ENCODE data around the gene IRF3. TPM values are rescaled to one million over a fixed set of nuclear protein-coding genes. Genes with fewer than 3 reads are reported as not detected.

IRF3 gene
- total and polyA plus RNA-seq, 2 donors (not counting 1 experiment from before 2014, with no cell fraction given) = 22.0 to 55.2 TPM

- Histone ChIP-seq H4K20me1 (ENCODE audit: control insufficient read depth, extremely low read depth, insufficient read depth, low read length) (no peaks in the 10 kb centered on the region), H3K4me2 (ENCODE audit: extremely low read depth, insufficient read depth, low read length) (peak overlapping the region; percentile 100), H3K27ac (ENCODE audit: insufficient read depth, low read length) (peak overlapping the region; percentile 61), H3K4me1 (ENCODE audit: control insufficient read depth, extremely low read depth, insufficient read depth, low read length) (peaks cover 5% of the 10 kb centered on the region), H3K4me3 (replicated peaks in 1 of 4; ENCODE audit: control extremely low read depth in 1 of 4, insufficient read depth in 1 of 4, low read depth in 3 of 4, low read length in 4 of 4) (peak overlapping the region; percentile 43 to 69 (median 64)), H2AFZ (ENCODE audit: low read length) (peak overlapping the region; percentile 61), H3K9ac (ENCODE audit: insufficient read depth, low read length) (no peak overlapping the region), H3K9me3 (ENCODE audit: control insufficient read depth, insufficient read depth, low read depth, low read length) (no peaks in the 10 kb centered on the region), H3K36me3 (ENCODE audit: control insufficient read depth, insufficient read depth, low read length) (peaks cover 11% of the 10 kb centered on the region), H3K27me3 (ENCODE audit: control insufficient read depth, insufficient read depth, low read length) (no peaks in the 10 kb centered on the region), H3K79me2 (ENCODE audit: control insufficient read depth, insufficient read depth, low read length) (no peaks in the 10 kb centered on the region)
- no peak for DNase-seq (ENCODE audit: low read depth in 2 of 2)
- TF ChIP-seq CTCF (conservative IDR thresholded peaks at IDR 0.05 in 1 of 2, IDR thresholded peaks at IDR 0.05 in 1 of 2; ENCODE audit: low read depth in 1 of 2, low read length in 2 of 2) = no peak
- TF ChIP-seq EZH2 (IDR thresholded peaks at IDR 0.05; ENCODE audit: low read length, missing control alignments) = no peak
Observed at GRCh38 chr19:49690079-49690655, 24.5 kb upstream of the IRF3 start.

- Histone ChIP-seq H3K79me2 (ENCODE audit: control insufficient read depth, insufficient read depth, low read length) (no peaks in the 10 kb centered on the region), H3K27me3 (ENCODE audit: control insufficient read depth, insufficient read depth, low read length) (no peaks in the 10 kb centered on the region), H3K4me1 (ENCODE audit: control insufficient read depth, extremely low read depth, insufficient read depth, low read length) (peaks cover 5% of the 10 kb centered on the region), H3K36me3 (ENCODE audit: control insufficient read depth, insufficient read depth, low read length) (peaks cover 17% of the 10 kb centered on the region), H3K4me3 (replicated peaks in 1 of 4; ENCODE audit: control extremely low read depth in 1 of 4, insufficient read depth in 1 of 4, low read depth in 3 of 4, low read length in 4 of 4) (peak within 1 kb of the TSS; percentile 43 to 69 (median 64)), H3K4me2 (ENCODE audit: extremely low read depth, insufficient read depth, low read length) (peak within 1 kb of the TSS; percentile 100), H4K20me1 (ENCODE audit: control insufficient read depth, extremely low read depth, insufficient read depth, low read length) (no peaks in the 10 kb centered on the region), H2AFZ (ENCODE audit: low read length) (peak within 1 kb of the TSS; percentile 61), H3K27ac (ENCODE audit: insufficient read depth, low read length) (peak within 1 kb of the TSS; percentile 61), H3K9ac (ENCODE audit: insufficient read depth, low read length) (no peak within 1 kb of the TSS), H3K9me3 (ENCODE audit: control insufficient read depth, insufficient read depth, low read depth, low read length) (no peaks in the 10 kb centered on the region)
- peak; percentile 47 to 63 for TF ChIP-seq CTCF (conservative IDR thresholded peaks at IDR 0.05 in 1 of 2, IDR thresholded peaks at IDR 0.05 in 1 of 2; ENCODE audit: low read depth in 1 of 2, low read length in 2 of 2)
- TF ChIP-seq EZH2 (IDR thresholded peaks at IDR 0.05; ENCODE audit: low read length, missing control alignments) = no peak
- DNase-seq (ENCODE audit: low read depth in 2 of 2) = no peak
Observed at GRCh38 chr19:49689133-49690078, 23.7 kb upstream of the IRF3 start, which contains the start of gene ADM5. Gene ADM5 (plus strand): TSS chr19:49689594. CDS start chr19:49689838, 244 bp downstream.

- Histone ChIP-seq H3K4me3 (replicated peaks in 1 of 4; ENCODE audit: control extremely low read depth in 1 of 4, insufficient read depth in 1 of 4, low read depth in 3 of 4, low read length in 4 of 4) (no peak overlapping the region), H3K9me3 (ENCODE audit: control insufficient read depth, insufficient read depth, low read depth, low read length) (no peaks in the 10 kb centered on the region), H3K36me3 (ENCODE audit: control insufficient read depth, insufficient read depth, low read length) (peaks cover 25% of the 10 kb centered on the region), H3K9ac (ENCODE audit: insufficient read depth, low read length) (no peak overlapping the region), H3K79me2 (ENCODE audit: control insufficient read depth, insufficient read depth, low read length) (no peaks in the 10 kb centered on the region), H4K20me1 (ENCODE audit: control insufficient read depth, extremely low read depth, insufficient read depth, low read length) (no peaks in the 10 kb centered on the region), H3K27me3 (ENCODE audit: control insufficient read depth, insufficient read depth, low read length) (no peaks in the 10 kb centered on the region), H3K4me1 (ENCODE audit: control insufficient read depth, extremely low read depth, insufficient read depth, low read length) (peaks cover 5% of the 10 kb centered on the region), H3K4me2 (ENCODE audit: extremely low read depth, insufficient read depth, low read length) (no peak overlapping the region), H3K27ac (ENCODE audit: insufficient read depth, low read length) (no peak overlapping the region), H2AFZ (ENCODE audit: low read length) (no peak overlapping the region)
- TF ChIP-seq EZH2 (IDR thresholded peaks at IDR 0.05; ENCODE audit: low read length, missing control alignments) = no peak
- no peak for TF ChIP-seq CTCF (conservative IDR thresholded peaks at IDR 0.05 in 1 of 2, IDR thresholded peaks at IDR 0.05 in 1 of 2; ENCODE audit: low read depth in 1 of 2, low read length in 2 of 2)
- no peak for DNase-seq (ENCODE audit: low read depth in 2 of 2)
Observed at GRCh38 chr19:49688531-49689132, 23.0 kb upstream of the IRF3 start.
